HepG2 (cell line): ENCODE results near the gene ZBTB46. TPM values are rescaled to one million over a fixed set of nuclear protein-coding genes. Genes with fewer than 3 reads are reported as not detected.

Experiments
- ARID4A ChIP-seq: sonication (generic); formaldehyde crosslinking; IDR thresholded peaks from 2 replicates; pipeline ENCODE4 v1.5.0; 2020; ENCODE audit warnings: mild to moderate bottlenecking, missing genetic modification reagents, borderline replicate concordance
- ATF3 ChIP-seq: sonication (generic); formaldehyde crosslinking; IDR thresholded peaks from 2 replicates; pipeline ENCODE4 v1.4.0; 2020; ENCODE audit warnings: missing genetic modification reagents
- BRCA1 ChIP-seq: sonication (generic); formaldehyde crosslinking; IDR thresholded peaks from 2 replicates; pipeline ENCODE4 v1.4.0; 2020; ENCODE audit warnings: missing genetic modification reagents
- MXD1 ChIP-seq: sonication (generic); formaldehyde crosslinking; IDR thresholded peaks from 2 replicates; pipeline ENCODE4 v1.4.0; 2020; ENCODE audit warnings: mild to moderate bottlenecking, missing genetic modification reagents
- SP4 ChIP-seq: sonication (generic); formaldehyde crosslinking; IDR thresholded peaks from 2 replicates; pipeline ENCODE4 v1.8.1; 2023; ENCODE audit warnings: mild to moderate bottlenecking, missing genetic modification reagents
- SRF ChIP-seq: IDR thresholded peaks from 2 replicates; pipeline ENCODE4 v1.6.1; 2011; ENCODE audit warnings: mild to moderate bottlenecking, low read depth, low read length, moderate library complexity
- ZBTB21 ChIP-seq: sonication (generic); formaldehyde crosslinking; IDR thresholded peaks from 2 replicates; pipeline ENCODE4 v1.4.0; 2020; ENCODE audit warnings: missing genetic modification reagents
- ZNF414 ChIP-seq: sonication (generic); formaldehyde crosslinking; IDR thresholded peaks from 2 replicates; pipeline ENCODE4 v1.5.0; 2020; ENCODE audit warnings: missing genetic modification reagents
- ZNF430 ChIP-seq: sonication (generic); formaldehyde crosslinking; IDR thresholded peaks from 2 replicates; pipeline ENCODE4 v1.9.0; 2021; ENCODE audit warnings: mild to moderate bottlenecking, missing genetic modification reagents
- ZNF543 ChIP-seq: sonication (generic); formaldehyde crosslinking; IDR thresholded peaks from 2 replicates; pipeline ENCODE4 v1.4.0; 2020; ENCODE audit warnings: mild to moderate bottlenecking, missing genetic modification reagents
- ZNF552 ChIP-seq: sonication (generic); formaldehyde crosslinking; IDR thresholded peaks from 2 replicates; pipeline ENCODE4 v1.9.0; 2022; ENCODE audit warnings: missing genetic modification reagents, mild to moderate bottlenecking, borderline replicate concordance
- ZNF7 ChIP-seq: IDR thresholded peaks from 2 replicates; pipeline ENCODE4 v1.6.1; 2016; ENCODE audit warnings: missing biosample characterization, missing genetic modification reagents
- ZNF800 ChIP-seq: sonication (generic); formaldehyde crosslinking; IDR thresholded peaks from 2 replicates; pipeline ENCODE4 v1.4.0; 2020; ENCODE audit warnings: missing genetic modification reagents
- polyA plus RNA-seq, 8 experiments: library from polyadenylated mRNA; depleted of rRNA in 3 of 8; stranded (reverse) in 7 of 8; unstranded in 1 of 8; fragments of >200 nt; fragmentation: Illumina TruSeq in 4 of 8; extraction: Trizol in 4 of 8; gene quantifications; 2 replicates each; pipeline versions ENCODE4 v1.2.1 to v1.2.3, GENCODE V29; 2011 to 2016; ENCODE audit warnings: low read depth in 4 of 8, missing spikeins in 1 of 8, mixed read lengths in 1 of 8; ENCODE audit not compliant: insufficient read depth in 1 of 8
- total RNA-seq, 5 experiments: library from RNA; depleted of rRNA; stranded (reverse); fragments of >200 nt; fragmentation: Illumina TruSeq; extraction: Trizol; gene quantifications; 2 replicates each; pipeline ENCODE4 v1.2.3, GENCODE V29; 2016; ENCODE audit warnings: low read depth in 1 of 5
- TF ChIP-seq, protein P1 (sequence below): sonication (generic); formaldehyde crosslinking; IDR thresholded peaks from 2 replicates; pipeline ENCODE4 v1.8.0; 2022; ENCODE audit warnings: mild to moderate bottlenecking, missing genetic modification reagents
- TF ChIP-seq, protein P2 (sequence below): sonication (generic); formaldehyde crosslinking; IDR thresholded peaks from 2 replicates; pipeline ENCODE4 v1.9.0; 2021; ENCODE audit warnings: missing genetic modification reagents, borderline replicate concordance

ZBTB46 gene
- total and polyA plus RNA-seq, 2 of the 13 experiments (the other 11 are each of a cell fraction or from before 2014, with no cell fraction given) = 1.6 to 13.5 TPM

DNA sequence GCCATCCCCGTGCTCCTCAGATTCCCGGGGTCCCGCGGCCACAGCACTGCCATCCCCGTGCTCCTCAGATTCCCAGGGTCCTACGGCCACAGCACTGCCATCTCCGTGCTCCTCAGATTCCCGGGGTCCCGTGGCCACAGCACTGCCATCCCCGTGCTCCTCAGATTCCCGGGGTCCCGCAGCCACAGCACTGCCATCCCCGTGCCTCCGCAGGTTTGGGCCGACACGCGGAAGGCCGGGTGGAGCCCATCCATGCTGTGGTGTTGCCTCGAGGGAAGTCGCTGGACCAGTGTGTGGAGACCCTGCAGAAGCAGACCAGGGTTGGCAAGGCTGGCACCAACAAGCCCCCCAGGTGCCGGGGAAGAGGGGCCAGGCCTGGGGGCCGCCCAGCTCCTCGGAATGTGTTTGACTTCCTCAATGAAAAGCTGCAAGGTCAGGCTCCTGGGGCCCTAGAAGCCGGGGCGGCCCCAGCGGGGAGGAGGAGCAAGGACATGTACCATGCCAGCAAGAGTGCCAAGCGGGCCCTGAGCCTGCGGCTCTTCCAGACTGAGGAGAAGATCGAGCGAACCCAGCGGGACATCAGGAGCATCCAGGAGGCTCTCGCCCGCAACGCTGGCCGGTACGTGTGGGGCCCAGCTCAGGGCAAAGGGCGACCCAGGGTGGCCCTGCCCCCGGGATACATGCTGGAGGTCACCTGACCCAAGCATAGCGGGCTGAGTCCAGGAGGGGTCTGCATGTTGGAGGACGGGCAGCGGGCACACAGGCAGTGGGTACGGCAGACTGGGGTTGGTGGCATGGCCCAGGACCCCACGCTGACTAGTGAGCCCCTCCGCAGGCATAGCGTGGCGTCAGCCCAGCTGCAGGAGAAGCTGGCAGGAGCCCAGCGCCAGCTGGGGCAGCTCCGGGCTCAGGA is 95.9 kb downstream of the ZBTB46 start (continued):
- TF ChIP-seq, protein P1, sequence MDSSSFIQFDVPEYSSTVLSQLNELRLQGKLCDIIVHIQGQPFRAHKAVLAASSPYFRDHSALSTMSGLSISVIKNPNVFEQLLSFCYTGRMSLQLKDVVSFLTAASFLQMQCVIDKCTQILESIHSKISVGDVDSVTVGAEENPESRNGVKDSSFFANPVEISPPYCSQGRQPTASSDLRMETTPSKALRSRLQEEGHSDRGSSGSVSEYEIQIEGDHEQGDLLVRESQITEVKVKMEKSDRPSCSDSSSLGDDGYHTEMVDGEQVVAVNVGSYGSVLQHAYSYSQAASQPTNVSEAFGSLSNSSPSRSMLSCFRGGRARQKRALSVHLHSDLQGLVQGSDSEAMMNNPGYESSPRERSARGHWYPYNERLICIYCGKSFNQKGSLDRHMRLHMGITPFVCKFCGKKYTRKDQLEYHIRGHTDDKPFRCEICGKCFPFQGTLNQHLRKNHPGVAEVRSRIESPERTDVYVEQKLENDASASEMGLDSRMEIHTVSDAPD = 0 out of 2 replicates have a peak, but pooled peaks have one; percentile 17
- TF ChIP-seq ARID4A (CRISPR knock-in tag) = peak; percentile 14; the same call in 1 of the 2 replicates
- no peak for TF ChIP-seq ZNF7
- TF ChIP-seq BRCA1 (CRISPR knock-in tag) = no peak
- no peak for TF ChIP-seq MXD1 (CRISPR knock-in tag)
- no peak for TF ChIP-seq ZNF543 (CRISPR knock-in tag)
- TF ChIP-seq ZNF430 (CRISPR knock-in tag) = no peak
- no peak for TF ChIP-seq ZNF414 (CRISPR knock-in tag)
- no peak for TF ChIP-seq ZNF800 (CRISPR knock-in tag)
- TF ChIP-seq, protein P2, sequence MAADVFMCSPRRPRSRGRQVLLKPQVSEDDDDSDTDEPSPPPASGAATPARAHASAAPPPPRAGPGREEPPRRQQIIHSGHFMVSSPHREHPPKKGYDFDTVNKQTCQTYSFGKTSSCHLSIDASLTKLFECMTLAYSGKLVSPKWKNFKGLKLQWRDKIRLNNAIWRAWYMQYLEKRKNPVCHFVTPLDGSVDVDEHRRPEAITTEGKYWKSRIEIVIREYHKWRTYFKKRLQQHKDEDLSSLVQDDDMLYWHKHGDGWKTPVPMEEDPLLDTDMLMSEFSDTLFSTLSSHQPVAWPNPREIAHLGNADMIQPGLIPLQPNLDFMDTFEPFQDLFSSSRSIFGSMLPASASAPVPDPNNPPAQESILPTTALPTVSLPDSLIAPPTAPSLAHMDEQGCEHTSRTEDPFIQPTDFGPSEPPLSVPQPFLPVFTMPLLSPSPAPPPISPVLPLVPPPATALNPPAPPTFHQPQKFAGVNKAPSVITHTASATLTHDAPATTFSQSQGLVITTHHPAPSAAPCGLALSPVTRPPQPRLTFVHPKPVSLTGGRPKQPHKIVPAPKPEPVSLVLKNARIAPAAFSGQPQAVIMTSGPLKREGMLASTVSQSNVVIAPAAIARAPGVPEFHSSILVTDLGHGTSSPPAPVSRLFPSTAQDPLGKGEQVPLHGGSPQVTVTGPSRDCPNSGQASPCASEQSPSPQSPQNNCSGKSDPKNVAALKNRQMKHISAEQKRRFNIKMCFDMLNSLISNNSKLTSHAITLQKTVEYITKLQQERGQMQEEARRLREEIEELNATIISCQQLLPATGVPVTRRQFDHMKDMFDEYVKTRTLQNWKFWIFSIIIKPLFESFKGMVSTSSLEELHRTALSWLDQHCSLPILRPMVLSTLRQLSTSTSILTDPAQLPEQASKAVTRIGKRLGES = no peak
- no peak for TF ChIP-seq ZBTB21
- TF ChIP-seq ATF3 (CRISPR knock-in tag) = no peak
- TF ChIP-seq SP4 (CRISPR knock-in tag) = no peak
- TF ChIP-seq ZNF552 (CRISPR knock-in tag) = no peak
- TF ChIP-seq SRF = no peak
